Fibroblast of mammary gland (primary cell): ENCODE results near the gene EFHC2.

Experiments used
- DNase-seq: peaks from one replicate; pipeline ENCODE4 v3.0.0-alpha.2; 2010; ENCODE audit warnings: low read depth
- H3K4me3 ChIP-seq: 2 replicates; pipeline ENCODE4 v1.5.1; 2011; ENCODE audit warnings: low read depth, mild to moderate bottlenecking, low read length, moderate library complexity; ENCODE audit not compliant: control insufficient read depth
- TF ChIP-seq, protein P1 (sequence below): conservative IDR thresholded peaks from 2 replicates; pipeline ENCODE4 v1.5.1; 2011; ENCODE audit warnings: low read depth, low read length, inconsistent platforms; ENCODE audit not compliant: control insufficient read depth, insufficient read depth

Gene EFHC2

DNA sequence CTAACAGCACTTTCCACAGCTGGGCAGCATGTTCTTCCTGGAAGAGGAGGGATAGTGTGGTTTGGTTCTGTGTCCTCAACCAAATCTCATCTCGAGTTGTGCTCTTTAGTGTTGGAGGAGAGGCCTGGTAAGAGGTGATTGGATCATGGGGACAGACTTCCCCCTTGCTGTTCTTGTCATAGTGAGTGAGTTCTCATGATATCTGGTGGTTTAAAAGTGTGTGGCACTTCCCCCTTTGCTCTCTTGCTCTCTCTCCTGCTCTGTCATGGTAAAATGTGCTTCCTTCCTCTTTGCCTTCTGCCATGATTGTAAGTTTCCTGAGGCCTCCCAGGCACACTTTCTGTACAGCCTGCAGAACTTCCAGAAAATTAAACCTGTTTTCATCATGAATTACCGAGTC is 236.6 kb downstream of the EFHC2 start:
- H3K4me3 ChIP-seq: no peak overlapping the region
- TF ChIP-seq, protein P1, sequence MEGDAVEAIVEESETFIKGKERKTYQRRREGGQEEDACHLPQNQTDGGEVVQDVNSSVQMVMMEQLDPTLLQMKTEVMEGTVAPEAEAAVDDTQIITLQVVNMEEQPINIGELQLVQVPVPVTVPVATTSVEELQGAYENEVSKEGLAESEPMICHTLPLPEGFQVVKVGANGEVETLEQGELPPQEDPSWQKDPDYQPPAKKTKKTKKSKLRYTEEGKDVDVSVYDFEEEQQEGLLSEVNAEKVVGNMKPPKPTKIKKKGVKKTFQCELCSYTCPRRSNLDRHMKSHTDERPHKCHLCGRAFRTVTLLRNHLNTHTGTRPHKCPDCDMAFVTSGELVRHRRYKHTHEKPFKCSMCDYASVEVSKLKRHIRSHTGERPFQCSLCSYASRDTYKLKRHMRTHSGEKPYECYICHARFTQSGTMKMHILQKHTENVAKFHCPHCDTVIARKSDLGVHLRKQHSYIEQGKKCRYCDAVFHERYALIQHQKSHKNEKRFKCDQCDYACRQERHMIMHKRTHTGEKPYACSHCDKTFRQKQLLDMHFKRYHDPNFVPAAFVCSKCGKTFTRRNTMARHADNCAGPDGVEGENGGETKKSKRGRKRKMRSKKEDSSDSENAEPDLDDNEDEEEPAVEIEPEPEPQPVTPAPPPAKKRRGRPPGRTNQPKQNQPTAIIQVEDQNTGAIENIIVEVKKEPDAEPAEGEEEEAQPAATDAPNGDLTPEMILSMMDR: no peak
- no peak for DNase-seq

DNA sequence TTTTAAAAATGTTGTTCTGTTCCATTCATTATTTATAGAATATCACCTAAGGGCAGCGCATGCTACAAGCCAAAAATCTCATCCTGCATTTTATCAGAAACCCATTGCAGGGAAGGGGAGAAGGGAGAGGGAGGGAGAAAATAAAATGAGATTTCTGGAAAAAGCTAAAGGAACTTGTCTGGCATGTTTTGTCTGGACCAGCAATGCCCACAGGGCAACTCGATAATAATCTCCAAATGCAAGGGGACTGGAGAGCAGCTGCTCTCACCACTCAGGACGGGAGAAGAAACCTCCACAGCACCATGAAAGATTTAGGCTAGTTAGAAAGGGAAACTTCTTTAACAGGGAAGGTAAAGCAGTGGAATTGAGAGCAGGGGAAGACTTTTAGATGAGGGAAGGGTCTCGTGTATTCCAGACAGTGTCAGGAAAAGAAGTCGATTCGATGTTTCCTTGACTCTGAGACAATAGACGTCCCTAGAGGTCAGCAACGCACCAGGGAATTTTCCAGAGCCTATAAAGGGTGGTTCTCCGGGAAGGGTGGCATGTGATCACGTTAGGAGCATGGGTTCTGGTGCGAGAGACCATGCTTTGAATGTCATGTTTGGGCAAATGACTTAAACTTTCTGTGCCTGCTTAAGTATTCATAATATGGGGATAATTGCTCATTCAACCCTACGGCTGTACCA is 238.1 kb downstream of the EFHC2 start:
- no peak for DNase-seq
- H3K4me3 ChIP-seq: no peak overlapping the region
- TF ChIP-seq, protein P1: no peak

DNA sequence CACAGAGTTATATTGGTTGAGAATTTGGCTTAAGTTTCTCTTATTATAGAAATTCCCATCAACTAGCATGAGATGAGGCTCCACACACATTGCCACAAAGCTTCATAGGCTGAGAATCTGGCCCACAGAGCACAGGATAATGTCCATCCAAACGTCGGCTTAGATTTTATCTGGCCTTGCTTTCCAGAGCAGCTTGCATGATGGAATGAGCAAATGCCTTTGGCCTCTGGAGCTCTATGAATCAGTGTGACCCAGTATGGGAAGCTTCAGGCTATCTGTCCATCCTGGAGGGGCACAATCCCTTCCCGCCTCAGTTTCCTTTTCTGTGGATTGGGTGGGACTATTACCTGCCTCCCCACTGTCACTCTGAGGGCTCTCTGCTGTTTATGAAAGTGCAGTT is 238.8 kb downstream of the EFHC2 start:
- no peak overlapping the region for H3K4me3 ChIP-seq
- DNase-seq: no peak
- TF ChIP-seq, protein P1: no peak

DNA sequence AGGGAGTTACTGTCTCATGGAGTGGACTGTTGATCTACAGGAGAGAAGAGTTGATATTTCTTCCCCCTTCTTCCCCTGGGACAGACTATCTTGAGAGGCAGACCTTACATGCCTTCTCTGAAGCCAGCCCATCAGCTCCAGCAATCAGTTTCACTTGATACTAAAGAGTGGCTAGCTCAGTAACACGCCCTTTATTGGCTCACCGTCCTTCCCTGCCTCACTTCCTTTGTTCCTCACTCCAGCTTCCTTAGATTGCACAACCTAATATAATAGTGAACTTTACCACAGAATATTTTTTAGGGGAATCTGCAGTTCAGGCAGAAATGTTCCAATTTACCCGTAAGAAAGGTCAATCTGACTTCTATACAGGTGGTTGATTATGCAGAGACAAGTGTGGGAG is 242.2 kb downstream of the EFHC2 start:
- TF ChIP-seq, protein P1: no peak
- peak; percentile 8 for DNase-seq
- H3K4me3 ChIP-seq: no peak overlapping the region

DNA sequence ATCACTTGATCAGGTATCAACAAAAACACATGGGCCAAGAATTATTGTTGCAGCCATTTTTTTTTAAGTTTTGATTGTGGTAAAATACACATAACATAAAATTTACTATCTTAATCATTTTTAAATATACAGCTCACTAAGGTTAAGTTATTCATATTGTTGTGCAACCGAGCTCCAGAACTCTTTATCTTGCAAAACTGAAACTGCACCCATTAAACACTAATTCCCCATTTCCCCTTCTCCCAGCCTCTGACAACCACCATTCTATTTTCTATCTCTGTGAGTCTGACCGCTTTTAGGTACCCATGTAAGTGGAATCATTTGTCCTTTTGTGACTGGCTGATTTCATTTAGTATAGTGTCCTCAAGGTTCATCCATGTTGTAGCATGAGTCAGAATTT is 244.1 kb downstream of the EFHC2 start:
- no peak for DNase-seq
- TF ChIP-seq, protein P1: no peak
- no peak overlapping the region for H3K4me3 ChIP-seq
